Immature natural killer cell (primary cell): Measurements from ENCODE around the gene CDH4. TPM values are rescaled to one million over a fixed set of nuclear protein-coding genes. Genes with fewer than 3 reads are reported as not detected.

Source experiments
- DNase-seq, 3 donors: peaks; one replicate each; pipeline ENCODE4 v3.0.0; 2022; ENCODE audit warnings: mixed read lengths in 1 of 3
- H3K27ac Mint-ChIP-seq, 6 donors: one replicate each; pipeline ENCODE4 v1.8.0; 2020; ENCODE audit warnings: mixed read lengths in 6 of 6, mild to moderate bottlenecking in 5 of 6, inconsistent platforms in 4 of 6, moderate library complexity in 3 of 6
- H3K27me3 Mint-ChIP-seq, 3 donors: one replicate each; pipeline ENCODE4 v1.8.0; 2020 to 2021; ENCODE audit warnings: low read depth in 3 of 3, mild to moderate bottlenecking in 3 of 3, mixed read lengths in 3 of 3, moderate library complexity in 3 of 3, inconsistent platforms in 1 of 3
- H3K36me3 Mint-ChIP-seq, 3 donors: one replicate each; pipeline ENCODE4 v1.8.0; 2020; ENCODE audit warnings: mixed read lengths in 3 of 3, inconsistent platforms in 2 of 3, mild to moderate bottlenecking in 2 of 3
- H3K4me1 Mint-ChIP-seq, 2 donors: one replicate each; pipeline ENCODE4 v1.8.0; 2020; ENCODE audit warnings: inconsistent platforms in 2 of 2, mild to moderate bottlenecking in 2 of 2, mixed read lengths in 2 of 2, moderate library complexity in 1 of 2
- H3K4me3 Mint-ChIP-seq, 5 donors: one replicate each; pipeline ENCODE4 v1.8.0; 2020; ENCODE audit warnings: mild to moderate bottlenecking in 5 of 5, mixed read lengths in 5 of 5, inconsistent platforms in 3 of 5, moderate library complexity in 3 of 5
- H3K9me3 Mint-ChIP-seq, 6 donors: one replicate each; pipeline ENCODE4 v1.8.0; 2020; ENCODE audit warnings: mild to moderate bottlenecking in 6 of 6, mixed read lengths in 6 of 6, inconsistent platforms in 4 of 6, moderate library complexity in 3 of 6
- polyA plus RNA-seq, 3 donors: library from polyadenylated mRNA; unstranded; fragments of 300-500 nt; fragmentation: Illumina TruSeq; gene quantifications; one replicate each; pipeline ENCODE4 v1.2.3, GENCODE V29; 2021

The CDH4 gene
- polyA plus RNA-seq, 3 donors from 2014 or later = not detected

DNA sequence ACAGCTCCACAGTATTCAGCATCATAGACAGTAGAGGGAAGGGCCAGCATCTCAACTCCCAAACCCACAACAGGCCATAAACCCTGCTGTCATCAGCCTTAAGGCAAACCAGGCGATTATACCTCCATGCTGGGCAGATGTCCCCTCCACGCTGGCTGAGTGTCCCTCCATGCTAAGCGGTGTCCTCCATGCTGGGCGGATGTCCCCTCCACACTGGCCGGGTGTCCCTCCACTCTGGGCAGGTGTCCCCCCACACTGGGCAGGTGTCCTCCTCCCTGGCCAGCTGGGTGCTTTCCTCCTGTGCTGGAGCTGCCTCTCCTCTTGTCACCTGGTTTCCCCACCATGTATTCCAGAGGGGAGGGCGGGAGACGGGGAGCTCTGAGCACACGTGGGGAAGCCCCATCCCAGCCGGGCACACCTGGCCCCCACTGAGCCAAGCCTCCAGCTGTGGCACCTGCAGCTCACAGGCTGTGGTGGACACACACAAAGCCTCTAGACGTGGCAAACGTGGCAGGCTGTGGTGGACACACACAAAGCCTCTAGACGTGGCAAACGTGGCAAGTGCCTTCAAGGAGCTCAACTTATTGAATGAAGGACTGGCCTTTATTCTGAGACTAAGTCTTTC lies 616.5 kb downstream of the CDH4 start:
- Mint-ChIP-seq H3K27ac (no peak overlapping the region), H3K9me3 (peaks cover 4 to 12% (median 7%) of the 10 kb centered on the region in 6 donors), H3K27me3 (peaks cover 0 to 2% (median 0%) of the 10 kb centered on the region in 3 donors), H3K36me3 (no peaks in the 10 kb centered on the region), H3K4me1 (no peaks in the 10 kb centered on the region), H3K4me3 (no peak overlapping the region)
- no peak for DNase-seq

DNA sequence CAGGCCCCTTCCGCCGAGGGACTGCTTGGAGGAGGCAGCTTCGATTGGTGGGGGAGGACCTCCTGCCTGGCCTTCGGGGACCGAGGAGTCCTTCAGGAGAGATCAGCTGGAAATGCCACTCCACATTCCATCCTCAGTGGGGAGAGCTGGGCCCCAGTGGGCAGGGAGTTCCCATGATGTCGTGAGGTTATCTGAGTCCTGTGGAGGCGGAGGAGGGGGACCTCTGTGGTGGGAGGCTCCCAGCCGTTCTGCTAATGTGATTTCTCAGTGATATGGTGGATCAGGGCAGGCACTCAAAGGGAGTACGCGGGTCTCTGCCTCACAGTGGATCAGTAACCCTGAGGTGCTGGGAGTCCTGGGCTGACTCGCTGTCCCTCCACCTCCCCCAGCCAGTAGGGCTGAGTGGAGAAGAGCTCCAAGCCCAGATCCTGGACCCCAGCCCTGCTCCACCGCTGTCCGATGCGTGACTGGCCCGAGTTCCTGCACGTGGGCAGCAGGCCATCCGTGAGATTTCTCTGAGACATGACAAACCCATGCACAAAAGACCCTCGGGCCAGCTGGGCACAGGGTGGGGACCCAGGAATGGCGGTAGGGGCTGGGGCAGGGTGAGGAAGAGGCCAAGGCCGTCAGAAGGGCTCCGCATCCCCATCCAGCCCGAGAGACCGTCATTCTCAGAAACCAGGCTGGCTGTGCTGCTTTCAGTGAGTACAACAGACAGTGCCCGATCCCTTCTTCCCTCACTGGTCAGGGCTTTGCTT lies 617.9 kb downstream of the CDH4 start:
- no peak overlapping the region for H3K27ac Mint-ChIP-seq
- DNase-seq = no peak
- H3K36me3 Mint-ChIP-seq = no peaks in the 10 kb centered on the region
- H3K4me1 Mint-ChIP-seq = no peaks in the 10 kb centered on the region
- H3K27me3 Mint-ChIP-seq = peaks cover 0 to 2% (median 0%) of the 10 kb centered on the region in 3 donors
- H3K4me3 Mint-ChIP-seq = no peak overlapping the region
- peaks cover 4 to 12% (median 7%) of the 10 kb centered on the region in 6 donors for H3K9me3 Mint-ChIP-seq

- H3K27me3 Mint-ChIP-seq = no peaks in the 10 kb centered on the region
- peaks cover 0 to 3% (median 0%) of the 10 kb centered on the region in 6 donors for H3K9me3 Mint-ChIP-seq
- H3K27ac Mint-ChIP-seq = no peak overlapping the region
- no peaks in the 10 kb centered on the region for H3K36me3 Mint-ChIP-seq
- H3K4me1 Mint-ChIP-seq = no peaks in the 10 kb centered on the region
- no peak overlapping the region for H3K4me3 Mint-ChIP-seq
- no peak for DNase-seq
Observed at GRCh38 chr20:61871160-61871559, 619.1 kb downstream of the CDH4 start.

DNA sequence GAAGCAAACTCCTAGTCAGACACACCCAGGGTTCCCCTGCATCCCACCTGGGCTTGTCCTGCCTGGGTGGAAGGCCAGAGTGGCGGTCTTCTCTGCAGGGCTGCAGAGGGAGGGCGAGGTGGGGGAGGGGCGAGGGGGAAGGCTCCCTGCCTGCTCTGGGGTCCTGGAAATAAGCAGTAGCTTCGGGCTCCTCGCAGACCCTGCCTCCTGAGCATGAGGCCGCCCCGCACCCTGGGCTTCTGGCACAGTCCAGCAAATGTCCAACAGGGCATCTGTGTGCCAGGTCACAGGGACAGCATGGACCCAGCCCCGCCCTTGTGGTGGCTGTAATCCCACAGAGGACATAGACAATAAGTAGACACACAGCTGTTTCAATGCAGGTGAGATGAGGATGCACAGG lies 619.9 kb downstream of the CDH4 start:
- Mint-ChIP-seq H3K36me3 (no peaks in the 10 kb centered on the region), H3K9me3 (peaks cover 0 to 3% (median 0%) of the 10 kb centered on the region in 6 donors), H3K27me3 (no peaks in the 10 kb centered on the region), H3K4me1 (no peaks in the 10 kb centered on the region), H3K4me3 (no peak overlapping the region), H3K27ac (no peak overlapping the region)
- DNase-seq = no peak

GRCh38 chr20:61872371-61872900 lies 620.4 kb downstream of the CDH4 start:
- Mint-ChIP-seq H3K27me3 (no peaks in the 10 kb centered on the region), H3K9me3 (peaks cover 0 to 3% (median 0%) of the 10 kb centered on the region in 6 donors), H3K4me1 (no peaks in the 10 kb centered on the region), H3K4me3 (no peak overlapping the region), H3K36me3 (no peaks in the 10 kb centered on the region), H3K27ac (no peak overlapping the region)
- DNase-seq = no peak

DNA sequence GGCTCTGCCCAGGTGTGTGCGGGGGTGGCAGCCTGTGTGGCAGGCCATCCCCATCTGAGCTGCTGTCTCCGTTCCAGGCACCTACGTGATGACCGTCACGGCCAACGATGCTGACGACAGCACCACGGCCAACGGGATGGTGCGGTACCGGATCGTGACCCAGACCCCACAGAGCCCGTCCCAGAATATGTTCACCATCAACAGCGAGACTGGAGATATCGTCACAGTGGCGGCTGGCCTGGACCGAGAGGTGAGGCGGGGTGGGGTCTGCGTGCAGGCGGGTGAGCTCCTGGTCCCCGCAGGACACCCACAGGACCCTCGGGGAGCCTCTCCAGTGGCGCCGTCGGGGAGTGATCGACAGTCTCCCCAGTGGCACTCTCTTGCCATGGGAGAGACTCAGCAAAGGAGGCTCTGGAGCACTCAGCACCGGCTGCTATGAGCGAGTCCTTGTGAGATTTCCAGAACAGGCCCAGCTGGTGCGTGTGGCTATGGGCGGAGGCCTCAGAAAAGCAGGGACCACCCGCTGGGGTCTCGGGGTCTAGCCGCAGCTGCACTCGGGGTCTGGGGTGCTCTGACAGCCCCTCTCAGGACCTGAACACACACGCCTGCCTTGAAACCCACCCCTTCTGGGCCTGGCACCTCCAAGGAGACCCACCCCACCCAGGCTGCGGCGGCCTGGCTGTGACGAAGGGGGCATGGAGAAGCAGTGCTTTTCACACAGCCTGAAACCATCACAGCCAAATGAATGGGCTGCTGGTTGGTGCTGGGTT lies 621.8 kb downstream of the CDH4 start:
- Mint-ChIP-seq H3K9me3 (peaks cover 0 to 3% (median 0%) of the 10 kb centered on the region in 6 donors), H3K4me1 (no peaks in the 10 kb centered on the region), H3K4me3 (no peak overlapping the region), H3K27ac (no peak overlapping the region), H3K36me3 (no peaks in the 10 kb centered on the region), H3K27me3 (no peaks in the 10 kb centered on the region)
- no peak for DNase-seq

- no peaks in the 10 kb centered on the region for H3K4me1 Mint-ChIP-seq
- H3K4me3 Mint-ChIP-seq = no peak overlapping the region
- H3K36me3 Mint-ChIP-seq = no peaks in the 10 kb centered on the region
- H3K27ac Mint-ChIP-seq = no peak overlapping the region
- peaks cover 0 to 3% (median 0%) of the 10 kb centered on the region in 6 donors for H3K9me3 Mint-ChIP-seq
- no peak for DNase-seq
- H3K27me3 Mint-ChIP-seq = no peaks in the 10 kb centered on the region
Observed at GRCh38 chr20:61874421-61875068, 622.5 kb downstream of the CDH4 start.

DNA sequence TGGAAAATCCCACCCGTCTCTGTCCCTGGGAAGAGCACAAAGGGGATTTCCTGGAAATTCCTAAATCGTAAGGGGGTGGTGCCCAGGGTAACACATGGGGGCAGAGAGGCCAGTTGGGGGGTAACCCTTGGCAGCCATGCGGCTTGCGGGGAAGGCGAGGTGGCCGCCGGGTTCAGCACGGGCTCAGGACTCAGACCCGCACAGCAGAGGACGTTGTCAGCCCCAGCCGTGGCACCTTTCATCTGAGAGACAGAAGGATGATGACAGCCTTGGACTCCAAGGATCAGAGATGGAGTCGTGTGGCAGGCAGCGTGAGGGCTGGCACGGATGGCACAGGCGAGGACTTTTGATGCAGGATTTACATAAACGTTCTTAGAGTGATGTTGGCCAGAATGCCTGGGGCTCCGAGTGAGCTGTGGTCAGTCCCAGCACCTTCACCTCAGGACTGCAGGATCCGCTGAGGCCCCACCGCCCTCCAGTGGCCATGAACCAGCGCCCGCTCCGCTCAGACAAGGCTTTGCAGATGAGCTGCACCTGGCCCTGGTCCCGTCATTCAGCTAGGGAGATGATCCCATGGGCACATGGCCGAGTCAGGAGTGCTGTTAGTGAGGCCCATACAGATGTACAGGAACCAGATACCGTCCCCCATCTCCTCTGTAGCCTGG lies 623.3 kb downstream of the CDH4 start:
- H3K9me3 Mint-ChIP-seq = peaks cover 0 to 3% (median 0%) of the 10 kb centered on the region in 6 donors
- peaks cover 0 to 2% (median 0%) of the 10 kb centered on the region in 3 donors for H3K27me3 Mint-ChIP-seq
- DNase-seq = no peak
- no peak overlapping the region for H3K27ac Mint-ChIP-seq
- H3K4me3 Mint-ChIP-seq = no peak overlapping the region
- no peaks in the 10 kb centered on the region for H3K4me1 Mint-ChIP-seq
- H3K36me3 Mint-ChIP-seq = no peaks in the 10 kb centered on the region

DNA sequence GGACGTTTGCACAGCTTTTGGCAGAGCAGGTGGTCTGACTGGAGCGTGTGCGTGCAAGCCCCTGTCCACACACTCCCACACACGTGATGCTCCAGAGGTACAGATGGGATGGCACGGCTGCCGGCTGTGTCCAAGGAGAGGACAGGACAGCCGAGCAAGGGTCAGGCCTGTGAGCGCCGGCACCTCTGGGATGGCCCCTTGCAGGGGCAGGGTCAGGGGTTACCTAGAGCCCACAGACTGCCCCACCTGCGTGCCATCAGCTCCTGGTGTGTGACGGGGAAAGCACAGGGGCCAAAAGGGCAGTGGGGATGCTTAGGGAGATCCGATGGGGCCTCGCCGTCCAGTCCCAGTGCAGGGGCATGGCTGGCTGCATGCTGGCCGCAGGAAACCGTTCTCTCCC lies 623.9 kb downstream of the CDH4 start:
- H3K4me1 Mint-ChIP-seq = no peaks in the 10 kb centered on the region

DNA sequence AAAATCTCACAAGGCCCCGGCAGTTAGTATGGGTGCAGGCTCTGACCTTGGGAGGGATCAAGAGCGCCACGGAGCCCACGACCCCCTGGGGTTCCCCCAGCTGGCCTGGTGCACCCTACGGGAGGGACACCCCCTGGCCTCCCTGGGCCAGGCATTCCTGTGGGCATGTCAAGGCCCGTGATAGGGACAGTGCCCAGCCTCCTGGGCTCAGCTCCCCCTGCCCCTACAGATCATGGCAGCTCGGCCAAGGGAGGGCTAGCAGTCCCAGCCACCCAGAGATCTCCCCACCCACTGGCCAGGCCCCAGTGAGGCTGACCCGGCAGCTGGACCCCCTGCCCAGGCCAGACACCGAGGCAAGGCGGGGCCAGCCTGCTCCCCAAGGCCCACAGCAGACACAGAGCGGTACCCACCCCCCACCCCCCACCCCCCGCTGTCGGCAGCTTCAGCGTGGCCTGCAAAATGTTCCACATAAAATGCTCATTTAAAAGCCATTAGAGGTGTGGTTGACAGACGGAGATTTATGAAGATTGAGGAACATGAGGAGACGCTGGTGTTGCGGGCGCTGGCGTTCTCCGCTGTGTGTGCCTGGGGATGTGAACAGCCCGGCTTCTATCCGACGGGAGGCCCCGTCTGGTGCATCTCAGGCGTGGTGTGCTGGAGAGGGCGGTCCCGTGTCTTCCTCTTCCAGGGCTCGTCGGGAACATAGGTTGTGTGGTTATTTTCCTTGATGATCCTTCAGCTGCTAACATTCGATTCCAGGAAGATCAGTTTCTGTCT lies 625.1 kb downstream of the CDH4 start:
- DNase-seq = no peak
- H3K4me1 Mint-ChIP-seq = no peaks in the 10 kb centered on the region
- H3K27ac Mint-ChIP-seq = no peak overlapping the region
- no peaks in the 10 kb centered on the region for H3K36me3 Mint-ChIP-seq
- H3K4me3 Mint-ChIP-seq = no peak overlapping the region
- H3K9me3 Mint-ChIP-seq = no peaks in the 10 kb centered on the region
- H3K27me3 Mint-ChIP-seq = peaks cover 0 to 2% (median 0%) of the 10 kb centered on the region in 3 donors

More for the DNA sequence above, 623.9 kb downstream of the CDH4 start:
- no peak overlapping the region for H3K27ac Mint-ChIP-seq
- H3K9me3 Mint-ChIP-seq = peaks cover 0 to 3% (median 0%) of the 10 kb centered on the region in 6 donors
- no peaks in the 10 kb centered on the region for H3K36me3 Mint-ChIP-seq
- peaks cover 0 to 2% (median 0%) of the 10 kb centered on the region in 3 donors for H3K27me3 Mint-ChIP-seq
- DNase-seq = no peak
- H3K4me3 Mint-ChIP-seq = no peak overlapping the region

DNA sequence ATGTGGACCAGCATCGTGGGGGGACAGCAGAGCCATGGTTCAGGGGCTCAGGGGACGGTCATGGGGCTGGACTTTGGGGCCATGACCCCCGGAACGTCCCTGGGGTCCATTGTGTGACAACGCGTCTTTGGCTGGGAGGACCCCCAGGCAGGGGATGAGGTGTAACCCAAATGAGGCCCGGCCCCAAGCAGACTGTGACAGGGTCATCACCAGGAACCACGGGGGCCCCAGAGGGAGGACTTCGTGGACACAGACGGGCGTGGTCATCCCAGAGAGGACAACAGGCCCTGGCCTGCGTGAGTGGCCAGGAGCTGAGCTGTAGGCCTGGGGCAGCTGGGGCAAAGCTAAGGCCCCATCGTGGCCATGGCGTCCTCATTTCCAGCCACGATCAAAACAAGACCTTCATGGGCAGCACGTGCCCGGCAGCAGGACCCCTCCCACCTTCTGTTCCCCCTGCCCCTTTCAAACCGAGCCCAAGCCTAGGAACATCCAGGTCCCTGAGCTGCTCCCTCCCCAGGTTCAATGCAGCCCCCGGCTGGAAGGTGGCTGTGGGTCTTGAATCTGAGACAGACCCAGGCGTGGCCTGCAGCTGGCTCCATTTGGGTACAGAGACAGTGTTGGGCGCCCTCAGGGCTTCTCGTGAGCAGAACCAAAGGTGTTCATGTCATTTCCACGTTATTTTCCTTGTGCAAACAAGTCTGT lies 625.9 kb downstream of the CDH4 start:
- no peaks in the 10 kb centered on the region for H3K36me3 Mint-ChIP-seq
- H3K4me1 Mint-ChIP-seq = no peaks in the 10 kb centered on the region
- H3K4me3 Mint-ChIP-seq = no peak overlapping the region
- no peak for DNase-seq
- H3K9me3 Mint-ChIP-seq = no peaks in the 10 kb centered on the region
- peaks cover 0 to 2% (median 0%) of the 10 kb centered on the region in 3 donors for H3K27me3 Mint-ChIP-seq
- H3K27ac Mint-ChIP-seq = no peak overlapping the region
